GM19099 (cell line): ENCODE results near the gene SRSF11.

Source experiments
- POLR2A ChIP-seq: IDR thresholded peaks from 3 replicates; pipeline ENCODE4 v1.6.1; 2011; ENCODE audit warnings: low read depth; ENCODE audit not compliant: insufficient read length; ENCODE audit errors: extremely low read depth

SRSF11 gene

GRCh38 chr1:70284366-70284765 lies 63.2 kb downstream of the SRSF11 start:
- TF ChIP-seq POLR2A: no peak

- TF ChIP-seq POLR2A: no peak
Measured at GRCh38 chr1:70286453-70286852, 65.3 kb downstream of the SRSF11 start.

GRCh38 chr1:70288166-70288565 lies 67.0 kb downstream of the SRSF11 start:
- no peak for TF ChIP-seq POLR2A

- no peak for TF ChIP-seq POLR2A
Measured at GRCh38 chr1:70290218-70290617, 69.0 kb downstream of the SRSF11 start.

- no peak for TF ChIP-seq POLR2A
Measured at GRCh38 chr1:70293186-70293843, 72.1 kb downstream of the SRSF11 start.

- no peak for TF ChIP-seq POLR2A
Measured at GRCh38 chr1:70295749-70296148, 74.6 kb downstream of the SRSF11 start.

GRCh38 chr1:70299472-70299871 lies 78.3 kb downstream of the SRSF11 start:
- no peak for TF ChIP-seq POLR2A
